Ishikawa (cell line): ENCODE measurements around the gene CDH23.

Experiments
- CEBPB ChIP-seq: IDR thresholded peaks from 2 replicates; pipeline ENCODE4 v1.6.1; 2012
- CREB1 ChIP-seq: IDR thresholded peaks from 2 replicates; pipeline ENCODE4 v1.6.1; 2012; ENCODE audit warnings: low read depth
- EGR1 ChIP-seq: IDR thresholded peaks from 2 replicates; pipeline ENCODE4 v1.6.1; 2012
- EP300 ChIP-seq: IDR thresholded peaks from 2 replicates; pipeline ENCODE4 v1.6.1; 2012; ENCODE audit warnings: borderline replicate concordance
- FOXM1 ChIP-seq: IDR thresholded peaks from 2 replicates; pipeline ENCODE4 v1.6.1; 2012; ENCODE audit warnings: low read depth, borderline replicate concordance
- MAX ChIP-seq: IDR thresholded peaks from 2 replicates; pipeline ENCODE4 v1.6.1; 2012
- NFIC ChIP-seq: IDR thresholded peaks from 2 replicates; pipeline ENCODE4 v1.6.1; 2012
- RAD21 ChIP-seq: IDR thresholded peaks from 2 replicates; pipeline ENCODE4 v1.6.1; 2012; ENCODE audit warnings: low read depth
- REST ChIP-seq: IDR thresholded peaks from 2 replicates; pipeline ENCODE4 v1.6.1; 2012; ENCODE audit warnings: low read depth, mild to moderate bottlenecking
- TAF1 ChIP-seq: IDR thresholded peaks from 2 replicates; pipeline ENCODE4 v1.6.1; 2012; ENCODE audit warnings: low read depth, mild to moderate bottlenecking
- TCF12 ChIP-seq: IDR thresholded peaks from 2 replicates; pipeline ENCODE4 v1.6.1; 2012; ENCODE audit warnings: low read depth
- TEAD4 ChIP-seq: IDR thresholded peaks from 2 replicates; pipeline ENCODE4 v1.6.1; 2012
- USF1 ChIP-seq: IDR thresholded peaks from 2 replicates; pipeline ENCODE4 v1.6.1; 2012
- YY1 ChIP-seq: IDR thresholded peaks from 2 replicates; pipeline ENCODE4 v1.6.1; 2012; ENCODE audit warnings: low read depth
- ZBTB7A ChIP-seq: IDR thresholded peaks from 2 replicates; pipeline ENCODE4 v1.6.1; 2012; ENCODE audit warnings: low read depth

CDH23 gene

DNA sequence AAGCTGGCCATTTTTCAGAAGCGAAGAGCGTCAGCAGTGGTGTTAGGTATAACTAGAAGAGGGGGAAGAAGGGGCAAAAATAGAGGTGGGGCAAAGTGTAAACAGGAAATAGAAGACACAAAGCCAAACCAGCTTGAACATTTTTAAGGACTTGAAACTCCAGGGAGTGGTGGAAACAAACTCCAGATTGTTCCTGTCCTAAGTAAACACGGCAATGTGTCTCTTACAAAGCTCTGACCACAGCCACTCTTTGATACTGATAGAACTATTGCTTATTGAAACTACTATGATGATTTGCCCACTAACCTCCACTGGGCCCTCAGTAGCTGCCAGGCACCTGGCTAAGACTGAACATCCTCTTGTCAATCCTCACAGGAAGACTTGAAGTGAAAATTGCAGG is 20.8 kb upstream of the CDH23 start:
- TF ChIP-seq USF1 (no peak), NFIC (no peak), YY1 (no peak), TCF12 (no peak), TAF1 (no peak), MAX (no peak), RAD21 (no peak), FOXM1 (no peak), EP300 (no peak), CEBPB (no peak), REST (no peak)

- no peak for TF ChIP-seq CEBPB
- no peak for TF ChIP-seq REST
- TF ChIP-seq YY1, result no peak
These were observed 18.2 kb upstream of the CDH23 start for GRCh38 chr10:71378336-71379117.

DNA sequence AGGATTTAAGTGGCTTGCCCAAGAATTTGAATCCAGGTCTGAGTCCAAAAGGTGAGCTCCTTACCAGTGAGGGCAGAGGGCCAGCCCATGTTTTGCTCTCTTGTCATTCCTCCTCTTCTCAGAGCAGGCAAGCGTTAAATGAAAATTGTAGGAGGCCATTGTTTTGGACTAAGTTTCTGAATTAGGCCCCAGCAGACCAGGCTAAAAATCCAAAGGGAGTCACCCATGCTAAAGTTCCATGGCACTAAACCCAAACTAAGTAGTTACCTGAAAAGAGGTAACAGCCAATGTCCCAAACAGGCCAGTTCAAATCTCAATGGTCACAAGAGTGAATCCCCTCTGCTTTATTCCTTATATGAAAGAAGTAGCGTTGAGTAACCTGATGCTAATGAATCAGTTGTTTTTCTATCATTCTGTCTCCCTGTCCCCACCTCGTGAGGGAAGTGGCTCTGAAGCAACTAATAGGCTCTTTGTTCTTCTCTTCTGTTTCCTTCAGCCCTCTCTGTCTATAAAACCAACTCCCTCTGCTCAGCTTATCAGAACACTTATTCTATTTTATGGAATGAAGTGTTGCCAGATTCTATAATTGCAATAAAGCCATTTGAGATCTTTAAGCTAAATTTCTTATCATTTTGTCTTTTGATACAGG is 17.5 kb upstream of the CDH23 start:
- no peak for TF ChIP-seq ZBTB7A
- no peak for TF ChIP-seq NFIC
- TF ChIP-seq CEBPB, result no peak
- TF ChIP-seq TAF1, result no peak
- TF ChIP-seq TEAD4, result no peak
- TF ChIP-seq CREB1, result no peak

DNA sequence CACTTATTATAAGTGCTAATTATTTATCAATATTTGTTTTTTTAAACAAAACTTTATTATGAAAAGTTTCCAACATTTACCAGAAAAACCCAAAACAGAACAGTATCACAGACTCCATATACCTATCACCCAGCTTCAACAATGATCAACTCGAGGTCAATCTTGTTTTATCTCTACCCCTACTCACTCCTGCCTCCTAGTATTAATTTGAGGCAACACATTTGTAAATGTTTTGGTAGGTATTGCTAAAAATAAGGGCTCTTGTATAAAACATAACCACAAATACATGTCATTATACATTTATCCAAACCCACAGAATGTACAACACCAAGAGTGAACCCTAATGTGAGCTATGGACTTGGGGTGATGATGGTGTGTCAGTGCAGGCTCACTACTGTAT is 15.9 kb upstream of the CDH23 start:
- no peak for TF ChIP-seq CEBPB
- TF ChIP-seq TCF12, result no peak
- TF ChIP-seq CREB1, result no peak
- TF ChIP-seq USF1, result no peak
- no peak for TF ChIP-seq NFIC
- no peak for TF ChIP-seq EP300
- TF ChIP-seq MAX, result no peak

DNA sequence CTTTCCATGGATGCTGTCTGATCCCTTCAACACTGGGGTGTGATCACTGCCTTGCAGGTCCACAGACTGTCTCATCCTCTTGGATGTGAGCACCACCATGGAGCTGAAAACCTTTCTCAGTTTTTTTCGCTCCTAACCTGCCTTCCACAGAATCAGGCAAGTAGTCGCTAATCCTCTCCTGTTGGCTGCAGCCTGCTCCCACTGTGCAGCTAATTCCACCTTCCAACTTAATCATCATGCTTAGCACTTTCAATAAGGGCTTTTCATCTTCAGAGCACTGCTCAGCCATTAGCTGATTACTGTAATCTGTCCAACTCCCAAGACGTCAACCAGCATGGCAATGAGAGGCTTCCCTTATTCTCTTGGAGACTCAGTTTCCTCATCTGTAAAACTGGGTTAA is 15.1 kb upstream of the CDH23 start:
- no peak for TF ChIP-seq EGR1
- TF ChIP-seq CREB1, result no peak
- TF ChIP-seq CEBPB, result no peak
- TF ChIP-seq NFIC, result no peak

- no peak for TF ChIP-seq RAD21
- no peak for TF ChIP-seq EGR1
- TF ChIP-seq NFIC, result no peak
- TF ChIP-seq REST, result no peak
- TF ChIP-seq CREB1, result no peak
- no peak for TF ChIP-seq MAX
- no peak for TF ChIP-seq TCF12
- no peak for TF ChIP-seq CEBPB
- TF ChIP-seq YY1, result no peak
- TF ChIP-seq FOXM1, result no peak
- TF ChIP-seq EP300, result no peak
- TF ChIP-seq ZBTB7A, result no peak
- no peak for TF ChIP-seq TEAD4
These were observed 14.7 kb upstream of the CDH23 start for GRCh38 chr10:71382028-71382427.
